T-helper 1 cell treated with Interleukin-12 subunit alpha and Interleukin-12 subunit beta and Interleukin-4 antibody, amounts not matched to agents 30 μg/mL and 1 μg/mL, for 36 hours (primary cell): ENCODE results near the gene PDE4C.

ENCODE experiments used
- H3K27ac Mint-ChIP-seq: one replicate; pipeline ENCODE4 v1.8.0; 2021; ENCODE audit warnings: mild to moderate bottlenecking, mixed read lengths
- H3K27me3 Mint-ChIP-seq: one replicate; pipeline ENCODE4 v1.8.0; 2021; ENCODE audit warnings: low read depth, mixed read lengths
- H3K36me3 Mint-ChIP-seq: one replicate; pipeline ENCODE4 v1.8.0; 2021; ENCODE audit warnings: low read depth, mixed read lengths
- H3K4me1 Mint-ChIP-seq: one replicate; pipeline ENCODE4 v1.8.0; 2021; ENCODE audit warnings: low read depth, mixed read lengths
- H3K4me3 Mint-ChIP-seq: one replicate; pipeline ENCODE4 v1.8.0; 2021; ENCODE audit warnings: mild to moderate bottlenecking, moderate library complexity, mixed read lengths
- H3K9me3 Mint-ChIP-seq: one replicate; pipeline ENCODE4 v1.8.0; 2021; ENCODE audit warnings: mixed read lengths

PDE4C gene

GRCh38 chr19:18203408-18203862 lies 22.8 kb downstream of the PDE4C start:
- Mint-ChIP-seq H3K4me3 (peak overlapping the region; percentile 93), H3K27me3 (peaks cover 3% of the 10 kb centered on the region), H3K36me3 (peaks cover 18% of the 10 kb centered on the region), H3K4me1 (peaks cover 23% of the 10 kb centered on the region), H3K9me3 (no peaks in the 10 kb centered on the region), H3K27ac (peak overlapping the region; percentile 78)

GRCh38 chr19:18202778-18203407 lies 23.3 kb downstream of the PDE4C start:
- Mint-ChIP-seq H3K36me3 (peaks cover 23% of the 10 kb centered on the region), H3K27me3 (peaks cover 3% of the 10 kb centered on the region), H3K4me1 (peaks cover 23% of the 10 kb centered on the region), H3K4me3 (peak overlapping the region; percentile 93), H3K27ac (peak overlapping the region; percentile 78), H3K9me3 (no peaks in the 10 kb centered on the region)

- Mint-ChIP-seq H3K9me3 (no peaks in the 10 kb centered on the region), H3K27ac (no peak overlapping the region), H3K4me3 (peak overlapping the region; percentile 46)
Observed at GRCh38 chr19:18202397-18202777, 23.9 kb downstream of the PDE4C start.

GRCh38 chr19:18198374-18198773 lies 27.9 kb downstream of the PDE4C start:
- H3K4me3 Mint-ChIP-seq: no peak overlapping the region
- peaks cover 23% of the 10 kb centered on the region for H3K36me3 Mint-ChIP-seq
- no peaks in the 10 kb centered on the region for H3K9me3 Mint-ChIP-seq
- peaks cover 24% of the 10 kb centered on the region for H3K4me1 Mint-ChIP-seq
- no peaks in the 10 kb centered on the region for H3K27me3 Mint-ChIP-seq
- no peak overlapping the region for H3K27ac Mint-ChIP-seq

More at GRCh38 chr19:18202397-18202777, 23.9 kb downstream of the PDE4C start:
- Mint-ChIP-seq H3K36me3 (peaks cover 23% of the 10 kb centered on the region), H3K27me3 (peaks cover 3% of the 10 kb centered on the region), H3K4me1 (peaks cover 23% of the 10 kb centered on the region)

- no peak overlapping the region for H3K27ac Mint-ChIP-seq
Observed at GRCh38 chr19:18197941-18198340, 28.3 kb downstream of the PDE4C start.

GRCh38 chr19:18197306-18197705 lies 28.9 kb downstream of the PDE4C start:
- Mint-ChIP-seq H3K36me3 (peaks cover 23% of the 10 kb centered on the region), H3K4me3 (no peak overlapping the region), H3K27me3 (no peaks in the 10 kb centered on the region), H3K4me1 (peaks cover 19% of the 10 kb centered on the region), H3K9me3 (no peaks in the 10 kb centered on the region), H3K27ac (no peak overlapping the region)

More at GRCh38 chr19:18197941-18198340, 28.3 kb downstream of the PDE4C start:
- H3K9me3 Mint-ChIP-seq: no peaks in the 10 kb centered on the region
- H3K36me3 Mint-ChIP-seq: peaks cover 23% of the 10 kb centered on the region
- no peaks in the 10 kb centered on the region for H3K27me3 Mint-ChIP-seq
- H3K4me3 Mint-ChIP-seq: no peak overlapping the region
- H3K4me1 Mint-ChIP-seq: peaks cover 19% of the 10 kb centered on the region

GRCh38 chr19:18196511-18196845 lies 29.8 kb downstream of the PDE4C start:
- H3K27ac Mint-ChIP-seq: no peak overlapping the region
- no peak overlapping the region for H3K4me3 Mint-ChIP-seq
- H3K36me3 Mint-ChIP-seq: peaks cover 18% of the 10 kb centered on the region
- H3K9me3 Mint-ChIP-seq: no peaks in the 10 kb centered on the region
- no peaks in the 10 kb centered on the region for H3K27me3 Mint-ChIP-seq
- peaks cover 22% of the 10 kb centered on the region for H3K4me1 Mint-ChIP-seq

- Mint-ChIP-seq H3K27ac (peak overlapping the region; percentile 65), H3K4me3 (peak overlapping the region; percentile 83), H3K36me3 (peaks cover 12% of the 10 kb centered on the region), H3K27me3 (no peaks in the 10 kb centered on the region), H3K4me1 (peaks cover 22% of the 10 kb centered on the region), H3K9me3 (no peaks in the 10 kb centered on the region)
Observed at GRCh38 chr19:18194554-18195238, 31.5 kb downstream of the PDE4C start.

- Mint-ChIP-seq H3K36me3 (peaks cover 12% of the 10 kb centered on the region), H3K4me1 (peaks cover 22% of the 10 kb centered on the region)
Observed at GRCh38 chr19:18194181-18194530, 32.1 kb downstream of the PDE4C start.

GRCh38 chr19:18193388-18194180 lies 32.7 kb downstream of the PDE4C start:
- H3K36me3 Mint-ChIP-seq: peaks cover 7% of the 10 kb centered on the region
- no peaks in the 10 kb centered on the region for H3K9me3 Mint-ChIP-seq
- peak overlapping the region; percentile 83 for H3K4me3 Mint-ChIP-seq
- peaks cover 22% of the 10 kb centered on the region for H3K4me1 Mint-ChIP-seq
- no peaks in the 10 kb centered on the region for H3K27me3 Mint-ChIP-seq
- H3K27ac Mint-ChIP-seq: peak overlapping the region; percentile 89

More at GRCh38 chr19:18194181-18194530, 32.1 kb downstream of the PDE4C start:
- Mint-ChIP-seq H3K4me3 (peak overlapping the region; percentile 83), H3K9me3 (no peaks in the 10 kb centered on the region), H3K27me3 (no peaks in the 10 kb centered on the region), H3K27ac (peak overlapping the region; percentile 65)

GRCh38 chr19:18192673-18193387 lies 33.4 kb downstream of the PDE4C start, which contains the start of gene MPV17L2:
MPV17L2 (plus strand) TSS chr19:18193218; CDS start chr19:18193282, 64 bp downstream.
- peak within 1 kb of the TSS; percentile 83 for H3K4me3 Mint-ChIP-seq
- no peaks in the 10 kb centered on the region for H3K36me3 Mint-ChIP-seq
- peaks cover 22% of the 10 kb centered on the region for H3K4me1 Mint-ChIP-seq
- no peaks in the 10 kb centered on the region for H3K27me3 Mint-ChIP-seq
- H3K9me3 Mint-ChIP-seq: no peaks in the 10 kb centered on the region
- H3K27ac Mint-ChIP-seq: peak within 1 kb of the TSS; percentile 89

- no peaks in the 10 kb centered on the region for H3K27me3 Mint-ChIP-seq
- H3K27ac Mint-ChIP-seq: peak overlapping the region; percentile 89
- no peaks in the 10 kb centered on the region for H3K9me3 Mint-ChIP-seq
- H3K36me3 Mint-ChIP-seq: no peaks in the 10 kb centered on the region
- H3K4me1 Mint-ChIP-seq: peaks cover 22% of the 10 kb centered on the region
- H3K4me3 Mint-ChIP-seq: peak overlapping the region; percentile 83
Observed at GRCh38 chr19:18191640-18192062, 34.6 kb downstream of the PDE4C start.

GRCh38 chr19:18190278-18190677 lies 36.0 kb downstream of the PDE4C start:
- no peaks in the 10 kb centered on the region for H3K9me3 Mint-ChIP-seq
- no peaks in the 10 kb centered on the region for H3K36me3 Mint-ChIP-seq
- H3K27ac Mint-ChIP-seq: no peak overlapping the region
- peaks cover 22% of the 10 kb centered on the region for H3K4me1 Mint-ChIP-seq
- no peak overlapping the region for H3K4me3 Mint-ChIP-seq
- no peaks in the 10 kb centered on the region for H3K27me3 Mint-ChIP-seq

- Mint-ChIP-seq H3K4me3 (no peak overlapping the region), H3K27ac (no peak overlapping the region), H3K4me1 (no peaks in the 10 kb centered on the region), H3K36me3 (no peaks in the 10 kb centered on the region), H3K27me3 (no peaks in the 10 kb centered on the region), H3K9me3 (no peaks in the 10 kb centered on the region)
Observed at GRCh38 chr19:18185538-18185937, 40.7 kb downstream of the PDE4C start.
